OCI-LY7 (cell line): ENCODE results near the gene GSTM1.

Experiments used
- CTCF ChIP-seq: fragments of 200-600 bp; sonication (generic); conservative IDR thresholded peaks from 2 replicates; pipeline ENCODE4 v1.5.1; 2014; ENCODE audit warnings: mild to moderate bottlenecking, antibody characterized with exemption, low read length, moderate library complexity, mixed read lengths
- EZH2phosphoT487 ChIP-seq: fragments of 200-600 bp; sonication (generic); IDR thresholded peaks from 2 replicates; pipeline ENCODE4 v1.6.1; 2018; ENCODE audit warnings: low read depth, borderline replicate concordance, mild to moderate bottlenecking, mixed run types, antibody characterized with exemption, low read length, moderate library complexity, mixed read lengths

- no peak for TF ChIP-seq CTCF
- no peak for TF ChIP-seq EZH2phosphoT487
Observed at GRCh38 chr1:109721971-109722370, 34.4 kb downstream of the GSTM1 start.
